G401 (cell line): ENCODE data around the gene MYH8. TPM values are rescaled to one million over a fixed set of nuclear protein-coding genes. Genes with fewer than 3 reads are reported as not detected.

Source experiments
- DNase-seq: peaks from one replicate; pipeline ENCODE4 v3.0.0-alpha.2; 2015; ENCODE audit warnings: low spot score
- in situ Hi-C: cut with HindIII; loops from 2 replicates; pipeline ENCODE4 v1.10.0; 2016; ENCODE audit warnings: low sequenced_read_pairs, mixed read lengths
- total RNA-seq: library from RNA; depleted of rRNA; stranded (reverse); fragments of >200 nt; shearing (Covaris generic); gene quantifications from 2 replicates; pipeline ENCODE4 v1.2.3, GENCODE V29; 2014; rRNA removed

The MYH8 gene
- not detected in 2 replicates for total RNA-seq

GRCh38 chr17:10421900-10422542, at the start of gene MYH8:
TSS of gene MYH8 (minus strand) at chr17:10421950. CDS start at chr17:10420227, 1,723 bp downstream.
- DNase-seq = no peak
- in situ Hi-C loops = no loop called here

GRCh38 chr17:10469459-10469858, 47.7 kb upstream of the MYH8 start, which contains the start of gene MYH4:
TSS of gene MYH4 (minus strand) at chr17:10469559. CDS start at chr17:10466745, 2,814 bp downstream.
- in situ Hi-C loops = no loop called here
- no peak for DNase-seq

GRCh38 chr17:10463402-10463801, 41.7 kb upstream of the MYH8 start:
- in situ Hi-C loops = no loop called here
- no peak for DNase-seq

- no peak for DNase-seq
- in situ Hi-C loops = no loop called here
Measured at GRCh38 chr17:10460062-10460461, 38.3 kb upstream of the MYH8 start.

GRCh38 chr17:10458701-10459100, 37.0 kb upstream of the MYH8 start:
- in situ Hi-C loops = no loop called here
- DNase-seq = no peak

GRCh38 chr17:10457952-10458351, 36.2 kb upstream of the MYH8 start:
- in situ Hi-C loops = no loop called here
- no peak for DNase-seq

- no peak for DNase-seq
- in situ Hi-C loops = no loop called here
Measured at GRCh38 chr17:10447026-10447931, 25.5 kb upstream of the MYH8 start.

- no peak for DNase-seq
- in situ Hi-C loops = no loop called here
Measured at GRCh38 chr17:10439816-10440215, 18.1 kb upstream of the MYH8 start.

- no peak for DNase-seq
- in situ Hi-C loops = no loop called here
Measured at GRCh38 chr17:10435096-10435495, 13.3 kb upstream of the MYH8 start.

GRCh38 chr17:10429421-10430045, 7.8 kb upstream of the MYH8 start:
- in situ Hi-C loops = no loop called here
- no peak for DNase-seq

GRCh38 chr17:10428781-10429180, 7.0 kb upstream of the MYH8 start:
- in situ Hi-C loops = no loop called here

GRCh38 chr17:10421211-10421610, 539 bp downstream of the MYH8 start:
- in situ Hi-C loops = no loop called here
- no peak for DNase-seq

More at GRCh38 chr17:10428781-10429180, 7.0 kb upstream of the MYH8 start:
- DNase-seq = no peak

- no peak for DNase-seq
- in situ Hi-C loops = no loop called here
Measured at GRCh38 chr17:10420811-10421210, 939 bp downstream of the MYH8 start.

GRCh38 chr17:10417431-10417830, 4.3 kb downstream of the MYH8 start:
- DNase-seq = no peak
- in situ Hi-C loops = no loop called here

- in situ Hi-C loops = no loop called here
- DNase-seq = no peak
Measured at GRCh38 chr17:10415161-10415560, 6.6 kb downstream of the MYH8 start.

GRCh38 chr17:10403589-10403988, 18.2 kb downstream of the MYH8 start:
- in situ Hi-C loops = no loop called here
- DNase-seq = no peak

GRCh38 chr17:10398352-10398751, 23.4 kb downstream of the MYH8 start:
- in situ Hi-C loops = no loop called here
- no peak for DNase-seq

GRCh38 chr17:10396524-10397163, 25.1 kb downstream of the MYH8 start:
- no peak for DNase-seq
- in situ Hi-C loops = no loop called here

- no peak for DNase-seq
- in situ Hi-C loops = no loop called here
Measured at GRCh38 chr17:10394201-10394887, 27.4 kb downstream of the MYH8 start.
